Central memory CD4-positive, alpha-beta T cell (primary cell): ENCODE measurements around the gene MAP1B.

Experiments used
- DNase-seq: peaks from one replicate; pipeline ENCODE4 v3.0.0; 2022

Gene MAP1B

GRCh38 chr5:72256536-72256935, 149.3 kb downstream of the MAP1B start:
- DNase-seq = no peak
